ENCODE measurements around the gene RAB1A.

Gene RAB1A

GRCh38 chr2:65093211-65093610 lies 36.7 kb downstream of the RAB1A start:
- DNase-seq = no peak

DNA sequence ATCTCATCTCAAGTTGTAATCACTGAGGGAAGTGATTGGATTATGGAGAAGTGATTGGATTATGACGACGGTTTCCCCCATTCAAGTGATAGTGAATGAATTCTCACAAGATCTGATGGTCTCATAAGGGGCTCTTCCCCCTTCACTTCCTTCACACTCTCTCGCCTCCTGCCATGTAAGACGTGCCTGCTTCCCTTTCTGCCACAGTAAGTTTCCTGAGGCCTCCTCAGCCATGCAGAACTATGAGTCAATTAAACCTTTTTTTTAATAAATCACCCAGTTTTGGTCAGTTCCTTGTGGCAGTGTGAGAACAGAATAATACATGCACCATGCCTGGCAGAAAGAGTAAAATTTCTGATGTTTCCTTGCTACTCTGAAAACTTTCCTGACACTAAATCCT lies 37.1 kb downstream of the RAB1A start:
- no peak for DNase-seq

- no peak for DNase-seq
Measured at GRCh38 chr2:65085148-65085547, 44.8 kb downstream of the RAB1A start.

GRCh38 chr2:65081232-65081685 lies 48.6 kb downstream of the RAB1A start:
- DNase-seq = peak in 2 of 56 donors; percentile 11 to 21

- DNase-seq = no peak
Measured at GRCh38 chr2:65079017-65079416, 50.9 kb downstream of the RAB1A start.

DNA sequence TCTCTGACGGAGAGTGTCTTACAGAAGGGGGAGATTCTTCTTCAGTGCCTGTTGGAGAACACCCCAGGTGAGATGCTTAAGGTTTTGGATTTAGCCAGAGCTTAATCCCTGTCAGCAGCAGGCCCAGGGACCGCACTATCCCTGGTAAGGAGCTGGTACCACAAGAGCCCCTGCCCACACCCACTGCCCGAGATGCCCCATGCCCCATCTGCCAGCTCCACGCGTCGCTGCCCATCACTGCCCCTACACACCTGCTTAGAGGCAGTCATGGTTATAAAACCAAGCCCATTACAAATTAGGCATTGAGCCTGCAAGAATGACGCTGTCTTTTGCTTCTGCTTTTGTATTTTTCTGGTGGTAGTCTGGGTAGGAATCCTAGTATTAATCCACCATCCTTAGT lies 52.0 kb downstream of the RAB1A start:
- DNase-seq = no peak

DNA sequence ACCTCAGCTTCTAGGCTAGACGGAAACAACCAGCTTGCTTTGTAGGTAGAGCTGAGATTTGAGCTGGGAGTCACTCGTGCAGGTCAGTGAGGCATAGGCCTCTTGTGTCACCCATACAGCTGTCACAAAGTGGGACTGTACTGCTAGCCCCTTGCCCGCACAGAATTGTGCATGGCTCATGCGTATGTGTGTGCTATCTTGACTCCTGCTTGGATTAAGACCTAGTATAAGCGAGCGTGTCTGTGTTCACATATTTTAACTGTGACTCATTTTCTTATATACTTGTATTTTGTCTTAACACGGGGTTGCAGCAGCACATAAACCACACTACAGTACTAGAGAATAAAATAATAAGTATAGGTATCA lies 53.6 kb downstream of the RAB1A start:
- no peak for DNase-seq

GRCh38 chr2:65075605-65076344 lies 54.1 kb downstream of the RAB1A start:
- DNase-seq = no peak

DNA sequence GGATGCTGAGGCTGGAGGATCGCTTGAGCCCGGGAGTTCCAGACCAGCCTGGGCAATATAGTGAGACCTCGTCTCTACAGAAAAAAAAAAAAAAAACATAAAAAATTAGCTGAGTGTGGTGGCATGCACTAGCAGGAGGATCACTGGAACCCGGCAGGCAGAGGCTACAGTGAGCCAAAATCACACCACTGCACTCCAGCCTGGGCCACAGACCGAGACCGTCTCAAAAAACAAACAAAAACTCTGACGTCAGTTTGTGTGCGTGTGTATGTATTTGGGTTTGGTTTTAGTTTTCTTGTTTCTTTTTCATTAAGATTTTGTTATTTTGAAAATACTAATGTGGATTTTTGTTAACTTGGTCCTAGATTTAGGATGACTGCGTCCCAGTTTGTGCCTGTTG lies 54.7 kb downstream of the RAB1A start:
- no peak for DNase-seq

DNA sequence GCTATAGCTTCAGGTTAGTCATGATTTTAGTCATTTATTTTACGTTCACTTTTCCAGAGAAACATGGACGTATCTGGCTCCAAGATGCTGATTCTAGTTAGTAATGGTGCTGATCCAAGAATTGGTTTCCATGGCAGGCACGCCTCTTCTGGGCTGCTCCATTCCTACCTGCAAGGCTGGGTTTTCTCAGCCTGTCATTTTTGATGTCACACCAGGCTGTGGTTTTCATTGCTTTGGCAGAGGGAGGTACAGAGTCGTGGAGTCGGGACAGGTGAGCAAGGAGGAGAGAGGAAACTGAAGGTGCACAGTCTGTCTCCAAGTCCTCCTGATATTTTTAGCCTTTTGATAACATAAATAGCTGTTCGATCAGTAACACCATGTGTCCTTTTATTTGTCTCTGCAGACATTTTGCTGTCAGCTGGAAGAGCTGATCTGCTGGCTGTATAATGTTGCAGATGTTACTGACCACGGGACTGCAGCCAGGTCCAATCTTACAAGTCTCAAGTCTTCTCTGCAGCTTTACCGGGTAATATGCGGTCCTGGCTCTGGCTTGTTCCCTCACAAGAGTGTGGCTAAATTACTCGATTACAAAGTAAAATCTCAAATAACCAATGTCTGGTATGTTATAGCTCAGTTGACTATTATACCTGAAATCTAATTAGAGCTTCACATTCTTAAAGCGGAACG lies 55.9 kb downstream of the RAB1A start:
- DNase-seq = peak in 6 of 56 donors; percentile 16 to 33 (median 24)

- no peak for DNase-seq
Measured at GRCh38 chr2:65072181-65072970, 57.5 kb downstream of the RAB1A start.

DNA sequence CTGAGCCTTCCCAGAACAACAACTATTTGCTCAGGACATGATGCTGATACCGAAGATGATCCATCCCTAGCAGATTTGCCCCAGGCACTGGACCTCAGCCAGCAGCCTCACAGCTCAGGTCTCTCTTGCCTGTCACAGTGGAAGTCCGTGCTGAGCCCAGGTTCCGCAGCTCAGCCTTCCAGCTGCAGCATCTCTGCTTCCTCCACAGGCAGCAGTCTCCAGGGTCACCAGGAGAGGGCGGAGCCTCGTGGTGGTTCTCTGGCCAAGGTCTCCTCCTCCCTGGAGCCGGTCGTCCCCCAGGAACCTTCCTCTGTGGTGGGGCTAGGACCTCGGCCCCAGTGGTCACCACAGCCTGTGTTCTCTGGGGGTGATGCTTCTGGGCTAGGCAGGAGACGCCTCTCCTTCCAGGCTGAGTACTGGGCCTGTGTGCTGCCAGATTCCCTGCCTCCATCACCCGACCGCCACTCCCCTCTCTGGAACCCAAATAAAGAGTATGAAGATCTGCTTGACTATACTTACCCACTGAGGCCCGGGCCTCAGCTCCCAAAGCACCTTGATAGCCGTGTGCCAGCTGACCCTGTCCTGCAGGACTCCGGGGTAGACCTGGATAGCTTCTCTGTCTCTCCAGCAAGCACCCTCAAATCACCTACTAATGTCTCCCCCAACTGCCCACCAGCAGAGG lies 58.3 kb downstream of the RAB1A start:
- DNase-seq = no peak

GRCh38 chr2:65070856-65071255 lies 59.0 kb downstream of the RAB1A start:
- DNase-seq = no peak

- DNase-seq = peak in 4 of 56 donors; percentile 11 to 25 (median 16)
Measured at GRCh38 chr2:65070172-65070830, 59.6 kb downstream of the RAB1A start.

DNA sequence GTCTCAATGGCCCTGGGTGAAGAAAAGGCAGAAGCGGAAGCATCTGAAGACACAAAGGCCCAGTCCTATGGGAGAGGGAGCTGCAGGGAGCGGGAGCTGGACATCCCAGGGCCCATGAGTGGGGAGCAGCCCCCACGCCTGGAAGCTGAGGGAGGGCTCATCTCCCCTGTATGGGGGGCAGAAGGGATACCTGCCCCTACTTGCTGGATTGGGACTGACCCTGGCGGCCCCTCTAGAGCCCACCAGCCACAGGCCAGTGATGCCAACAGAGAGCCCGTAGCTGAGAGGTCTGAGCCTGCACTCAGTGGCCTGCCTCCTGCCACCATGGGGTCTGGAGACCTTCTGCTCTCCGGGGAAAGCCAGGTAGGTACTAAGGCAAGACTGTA lies 60.5 kb downstream of the RAB1A start:
- no peak for DNase-seq

DNA sequence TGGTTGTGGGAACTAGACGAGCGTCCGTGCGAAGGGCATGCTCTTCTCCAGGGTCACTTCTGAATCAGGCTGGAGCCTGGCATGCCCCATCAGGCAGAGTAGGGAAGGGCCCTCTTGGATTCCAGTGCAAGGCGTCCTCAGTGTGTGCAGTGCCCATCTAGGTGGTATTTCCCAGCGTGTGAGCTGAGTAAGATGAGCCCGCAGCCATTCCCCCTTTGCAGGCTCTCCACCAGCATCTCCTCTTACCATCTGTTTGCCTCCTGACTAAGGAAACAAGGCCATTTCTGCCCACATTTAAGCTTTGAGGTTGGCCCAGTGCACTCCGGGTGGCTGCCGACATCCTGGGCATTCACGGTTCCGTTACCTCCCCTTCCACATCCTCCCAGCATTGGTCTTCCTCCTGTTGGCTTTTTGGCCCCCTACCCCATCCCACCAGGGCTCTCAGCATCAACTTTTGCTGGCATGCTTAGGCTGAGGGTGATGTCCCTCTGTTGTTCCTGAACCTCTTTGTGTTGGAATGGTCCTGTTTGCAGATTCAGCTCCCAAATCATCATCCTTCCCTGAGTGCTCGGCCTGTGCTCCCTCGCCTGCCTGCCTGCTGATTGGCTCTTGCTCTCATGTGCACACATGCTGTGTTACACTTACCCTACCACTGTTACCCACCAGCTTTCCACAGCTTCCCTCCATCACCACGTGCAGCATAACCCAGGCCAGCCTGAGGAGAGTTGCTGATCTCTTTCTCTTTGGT lies 61.9 kb downstream of the RAB1A start:
- DNase-seq = no peak

DNA sequence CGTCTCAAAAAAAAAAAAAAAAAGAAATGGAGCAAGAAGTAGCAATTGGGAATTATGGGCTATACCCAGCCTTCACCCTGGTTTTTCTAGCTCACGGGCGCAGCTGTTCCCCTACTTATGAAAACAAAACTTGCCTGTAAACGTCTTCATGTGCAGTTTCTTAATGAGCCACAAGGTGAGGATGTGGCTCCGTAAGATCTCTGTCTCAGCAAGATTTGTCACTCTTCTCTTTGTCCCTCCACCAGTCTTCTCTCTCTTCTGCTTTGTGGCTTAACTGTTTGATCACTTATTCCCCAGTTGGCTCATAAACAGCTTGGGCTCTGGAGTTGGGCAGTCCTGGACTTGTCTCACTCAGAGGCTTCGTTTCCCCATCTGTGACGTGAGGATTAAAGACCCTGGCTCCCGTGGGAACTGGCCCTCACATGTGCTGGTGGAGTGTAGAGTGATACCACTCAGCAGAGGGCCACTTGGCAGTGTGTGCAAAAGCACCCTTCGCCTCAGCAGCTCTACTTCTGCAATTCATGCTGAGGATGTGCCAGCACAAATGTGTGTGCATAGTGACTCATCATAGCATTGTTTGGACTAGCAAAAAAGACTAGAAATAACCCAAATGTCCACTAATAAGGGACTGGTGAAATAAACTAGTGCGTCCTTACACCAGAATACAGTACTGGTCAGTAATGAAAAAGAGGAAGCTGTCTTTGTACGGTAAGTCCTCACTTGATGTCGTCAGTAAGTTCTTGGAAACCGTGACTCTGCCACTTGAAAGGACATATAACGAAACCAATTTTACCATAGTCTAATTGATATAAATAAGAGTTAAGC lies 65.0 kb downstream of the RAB1A start:
- DNase-seq = peak in 45 of 56 donors; percentile 9 to 84 (median 42)

- no peak for DNase-seq
Measured at GRCh38 chr2:65062843-65063825, 66.8 kb downstream of the RAB1A start.

All from nucleus accumbens (tissue), 56 donors.